H1 (cell line): ENCODE results near the gene SLC4A9. TPM values are rescaled to one million over a fixed set of nuclear protein-coding genes. Genes with fewer than 3 reads are reported as not detected.

ENCODE experiments used
- CTCF ChIA-PET: fragments of 300-600 bp; sonication (Branson Sonifier 250); formaldehyde crosslinking; loops from one replicate; lab custom pipeline; 2021; ENCODE audit not compliant: partially characterized antibody; lab: Charles Lee
- POLR2A ChIA-PET: fragments of 300-600 bp; sonication (Branson Sonifier 250); formaldehyde crosslinking; loops from one replicate; lab custom pipeline; 2021; ENCODE audit warnings: inconsistent platforms; ENCODE audit not compliant: partially characterized antibody; lab: Charles Lee
- DNase-seq, 2 experiments: peaks; one replicate each; pipeline versions ENCODE4 v3.0.0 to v3.0.0-alpha.2; 2010 to 2022; ENCODE audit warnings: low spot score in 2 of 2, low read depth in 1 of 2, mixed read lengths in 1 of 2
- FAIRE-seq: peaks from 2 replicates; lab custom pipeline; 2011; peaks lifted over from hg19 to GRCh38; lab: Jason Lieb, UNC
- H2AFZ ChIP-seq: 2 replicates; pipeline ENCODE4 v1.8.1; 2012; ENCODE audit warnings: low read length, inconsistent platforms
- H2AK5ac ChIP-seq: 2 replicates; pipeline ENCODE4 v1.6.1; 2013; ENCODE audit warnings: low read depth, low read length
- H2BK120ac ChIP-seq: replicated peaks from 2 replicates; pipeline ENCODE3; 2013; ENCODE audit warnings: low read depth, low read length, inconsistent platforms
- H2BK12ac ChIP-seq: 2 replicates; pipeline ENCODE4 v1.6.1; 2013; ENCODE audit warnings: low read depth, low read length
- H2BK15ac ChIP-seq: 2 replicates; pipeline ENCODE4 v1.6.1; 2013; ENCODE audit warnings: low read length
- H2BK20ac ChIP-seq: 2 replicates; pipeline ENCODE4 v1.6.1; 2013; ENCODE audit warnings: low read length
- H2BK5ac ChIP-seq: 2 replicates; pipeline ENCODE4 v1.6.1; 2013; ENCODE audit warnings: low read depth, low read length
- H3K14ac ChIP-seq: 2 replicates; pipeline ENCODE4 v1.6.1; 2013; ENCODE audit warnings: inconsistent platforms; ENCODE audit not compliant: insufficient read length
- H3K18ac ChIP-seq: 2 replicates; pipeline ENCODE4 v1.6.1; 2013; ENCODE audit warnings: low read length; ENCODE audit errors: extremely low read depth
- H3K23ac ChIP-seq: 2 replicates; pipeline ENCODE4 v1.6.1; 2013; ENCODE audit warnings: inconsistent platforms; ENCODE audit not compliant: insufficient read length
- H3K23me2 ChIP-seq: 2 replicates; pipeline ENCODE4 v1.6.1; 2013; ENCODE audit warnings: low read depth, low read length
- H3K27ac ChIP-seq: 2 replicates; pipeline ENCODE4 v1.6.1; 2011; ENCODE audit warnings: low read depth, low read length, inconsistent platforms
- H3K27me3 ChIP-seq, 4 experiments: replicated peaks in 1 of 4; 1 replicate in 1 of 4; 2 replicates in 3 of 4; pipeline versions ENCODE4 v1.6.1 to v1.8.1; 2011 to 2013; ENCODE audit warnings: low read length in 3 of 4, mild to moderate bottlenecking in 3 of 4, inconsistent platforms in 2 of 4, mixed read lengths in 2 of 4, moderate library complexity in 1 of 4; ENCODE audit not compliant: control insufficient read depth in 3 of 4, insufficient read depth in 3 of 4; ENCODE audit errors: extremely low read depth in 1 of 4
- H3K36me3 ChIP-seq, 4 experiments: 2 replicates each; pipeline versions ENCODE4 v1.6.1 to v1.8.1; 2011 to 2013; ENCODE audit warnings: mild to moderate bottlenecking in 4 of 4, low read length in 3 of 4, moderate library complexity in 2 of 4, control low read depth in 1 of 4, inconsistent platforms in 1 of 4; ENCODE audit not compliant: insufficient read depth in 4 of 4, control insufficient read depth in 2 of 4
- H3K4ac ChIP-seq: replicated peaks from 2 replicates; pipeline ENCODE3; 2013; ENCODE audit warnings: low read length, low read depth, mixed read lengths, inconsistent platforms; ENCODE audit not compliant: insufficient read length
- H3K4me1 ChIP-seq, 4 experiments: replicated peaks in 1 of 4; 1 replicate in 1 of 4; 2 replicates in 3 of 4; pipeline versions ENCODE4 v1.6.1 to v1.8.1; 2011 to 2013; ENCODE audit warnings: low read length in 3 of 4, inconsistent platforms in 2 of 4, mixed read lengths in 1 of 4; ENCODE audit not compliant: insufficient read depth in 4 of 4, control insufficient read depth in 3 of 4
- H3K4me2 ChIP-seq, 2 experiments: 2 replicates each; pipeline versions ENCODE4 v1.6.1 to v1.8.1; 2011 to 2013; ENCODE audit warnings: low read depth in 2 of 2, low read length in 2 of 2, control low read depth in 1 of 2, inconsistent platforms in 1 of 2, mild to moderate bottlenecking in 1 of 2; ENCODE audit not compliant: insufficient read depth in 1 of 2
- H3K4me3 ChIP-seq, 4 experiments: fragments of 200-600, 300-600 bp in 1 of 4; sonication (generic), shearing (Covaris generic), sonication (Bioruptor Twin) in 1 of 4; 2 replicates each; pipeline versions ENCODE4 v1.5.1 to v1.8.1; 2011 to 2016; ENCODE audit warnings: low read length in 4 of 4, low read depth in 3 of 4, control low read depth in 2 of 4, inconsistent platforms in 2 of 4, mild to moderate bottlenecking in 2 of 4, mixed read lengths in 1 of 4, moderate library complexity in 1 of 4; ENCODE audit not compliant: insufficient read depth in 2 of 4; ENCODE audit errors: extremely low read depth in 1 of 4
- H3K56ac ChIP-seq: replicated peaks from 2 replicates; pipeline ENCODE3; 2013; ENCODE audit warnings: low read depth, mild to moderate bottlenecking, mixed read lengths, low read length, inconsistent platforms; ENCODE audit not compliant: insufficient read length
- H3K79me1 ChIP-seq: 2 replicates; pipeline ENCODE4 v1.6.1; 2013; ENCODE audit warnings: low read depth, low read length, control low read depth
- H3K79me2 ChIP-seq, 2 experiments: 2 replicates each; pipeline versions ENCODE4 v1.6.1 to v1.8.1; 2012 to 2013; ENCODE audit warnings: low read length in 2 of 2, mild to moderate bottlenecking in 2 of 2, inconsistent platforms in 1 of 2; ENCODE audit not compliant: insufficient read depth in 2 of 2, control insufficient read depth in 1 of 2
- H3K9ac ChIP-seq, 4 experiments: replicated peaks in 1 of 4; 1 replicate in 1 of 4; 2 replicates in 3 of 4; pipeline versions ENCODE4 v1.6.1 to v1.8.1; 2011 to 2013; ENCODE audit warnings: low read depth in 3 of 4, low read length in 3 of 4, control low read depth in 2 of 4, mild to moderate bottlenecking in 2 of 4, moderate library complexity in 2 of 4, inconsistent platforms in 1 of 4; ENCODE audit errors: extremely low read depth in 1 of 4
- H3K9me3 ChIP-seq, 2 experiments: 2 replicates each; pipeline versions ENCODE4 v1.6.1 to v1.8.1; 2012 to 2013; ENCODE audit warnings: mild to moderate bottlenecking in 2 of 2, moderate library complexity in 2 of 2, control low read depth in 1 of 2, inconsistent platforms in 1 of 2, low read depth in 1 of 2, low read length in 1 of 2, mixed read lengths in 1 of 2; ENCODE audit not compliant: insufficient read depth in 2 of 2
- H4K20me1 ChIP-seq, 2 experiments: replicated peaks in 1 of 2; 2 replicates each; pipeline versions ENCODE3 to v1.8.1; 2011 to 2013; ENCODE audit warnings: inconsistent platforms in 2 of 2, low read length in 2 of 2, mild to moderate bottlenecking in 1 of 2; ENCODE audit not compliant: insufficient read depth in 2 of 2, control insufficient read depth in 1 of 2
- H4K5ac ChIP-seq: 2 replicates; pipeline ENCODE4 v1.6.1; 2013; ENCODE audit warnings: low read length, low read depth, mixed read lengths, inconsistent platforms; ENCODE audit not compliant: insufficient read length
- H4K8ac ChIP-seq: 2 replicates; pipeline ENCODE4 v1.8.0; 2013; ENCODE audit warnings: mild to moderate bottlenecking, moderate library complexity, low read length, inconsistent platforms; ENCODE audit not compliant: insufficient read depth; ENCODE audit errors: extremely low read depth
- H4K91ac ChIP-seq: replicated peaks from 2 replicates; pipeline ENCODE3; 2013; ENCODE audit warnings: low read length, mixed read lengths, inconsistent platforms; ENCODE audit not compliant: insufficient read length
- POU5F1 ChIP-seq: IDR thresholded peaks from 2 replicates; pipeline ENCODE4 v1.6.1; 2011; ENCODE audit warnings: low read depth, mild to moderate bottlenecking, low read length, moderate library complexity
- WGBS, 2 experiments: shearing (Covaris generic) in 1 of 2; methylation state at CpG; one replicate each; pipeline versions ENCODE4 v1.1.6 to v1.1.7; 2013 to 2015; ENCODE audit warnings: low lambda C conversion rate in 2 of 2, mixed read lengths in 2 of 2, inconsistent platforms in 1 of 2, low coverage in 1 of 2, missing lambda C conversion rate in 1 of 2; ENCODE audit not compliant: insufficient replicate concordance in 2 of 2, insufficient coverage in 1 of 2, insufficient read length in 1 of 2; ENCODE audit errors: extremely low coverage in 1 of 2, missing lambda C conversion rate in 1 of 2; 5-methylcytosine and 5-hydroxymethylcytosine counted together
- polyA plus RNA-seq, 7 experiments: library from polyadenylated mRNA; depleted of rRNA in 3 of 7; stranded (reverse) in 5 of 7; unstranded in 2 of 7; fragments of >200 nt in 5 of 7; fragments of 200-250 nt in 2 of 7; gene quantifications; 1 replicate in 5 of 7; 2 replicates in 1 of 7; 4 replicates in 1 of 7; pipeline versions ENCODE4 v1.2.1 to v1.2.3, GENCODE V29; 2011 to 2013; ENCODE audit warnings: missing spikeins in 2 of 7, mixed read lengths in 2 of 7
- total RNA-seq: library from RNA; stranded (reverse); fragmentation: NEBNext Ultra II Directional; extraction: Animal tissue kit (Norgen Biotek cat#: 25700); gene quantifications from 2 replicates; pipeline ENCODE4 v1.2.1, GENCODE V29; 2021

The SLC4A9 gene
- total and polyA plus RNA-seq, 2 of the 8 experiments (the other 6 are each of a cell fraction or from before 2014, with no cell fraction given) = 0.15 to 0.28 TPM

DNA sequence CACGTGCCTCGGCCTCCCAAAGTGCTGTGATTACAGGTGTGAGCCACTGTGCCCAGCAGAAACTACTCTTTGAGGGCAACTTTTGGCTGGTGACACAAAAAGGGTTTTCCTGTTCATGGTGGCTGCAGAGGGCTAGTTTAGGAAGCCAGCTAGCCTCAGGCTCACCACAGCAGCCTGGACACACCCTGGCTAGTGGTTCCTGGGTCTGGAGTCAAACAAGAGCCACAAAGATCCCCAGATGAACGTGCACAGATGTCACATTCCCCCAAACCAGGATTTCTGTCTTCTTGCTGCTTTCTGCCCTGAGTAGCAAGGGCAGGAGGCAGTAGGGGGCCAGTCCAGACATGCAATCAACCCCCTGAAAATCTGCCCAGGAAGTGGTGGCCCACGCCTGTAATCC, 20.4 kb upstream of the SLC4A9 start:
- Histone ChIP-seq H2BK120ac (no peak overlapping the region), H3K9ac (no peak overlapping the region), H3K23me2 (no peaks in the 10 kb centered on the region), H4K20me1 (peaks cover 0 to 2% of the 10 kb centered on the region in 2 experiments), H3K56ac (no peak overlapping the region), H3K36me3 (peaks cover 0 to under 1% (median 0%) of the 10 kb centered on the region in 4 experiments; a peak in 2 of 8 replicates), H3K14ac (no peak overlapping the region), H2AFZ (no peak overlapping the region), H2BK15ac (no peak overlapping the region), H3K18ac (no peak overlapping the region), H2BK20ac (no peak overlapping the region), H3K79me1 (no peaks in the 10 kb centered on the region; the same call in 1 of the 2 replicates), H4K8ac (no peak overlapping the region), H4K5ac (no peak overlapping the region), H3K4ac (no peak overlapping the region), H3K27me3 (no peaks in the 10 kb centered on the region), H3K4me1 (no peaks in the 10 kb centered on the region), H2BK12ac (no peak overlapping the region), H2AK5ac (no peak overlapping the region), H3K9me3 (no peaks in the 10 kb centered on the region), H3K4me3 (no peak overlapping the region), H3K23ac (no peak overlapping the region), H3K79me2 (no peaks in the 10 kb centered on the region), H2BK5ac (no peak overlapping the region), H3K4me2 (no peak overlapping the region), H4K91ac (no peak overlapping the region), H3K27ac (no peak overlapping the region)
- CTCF ChIA-PET = interaction anchor here (0.9 to 1.8 kb wide), 2 partner anchors 12 to 19 kb away, joined by 4 to 5 read pairs; no protein-coding TSS in a partner anchor
- DNase-seq (no peak), FAIRE-seq (no peak)
- WGBS, 2 experiments = 84% methylated on average over 4 of the region's 4 CpGs; no CpG with 5 or more reads in 1 of the 2 experiments
- POLR2A ChIA-PET = no interaction called here
- no peak for TF ChIP-seq POU5F1
